Activated T-helper 2 cell treated with anti-CD3 and anti-CD28 coated beads, Interferon-gamma antibody, Interleukin-2, Interleukin-4, amounts not matched to agents 10 μg/mL and 5 μg/mL and 100 μg/mL, durations not matched to agents 14 hours and 24 hours and 36 hours (primary cell): ENCODE results near the gene EYS. TPM values are rescaled to one million over a fixed set of nuclear protein-coding genes. Genes with fewer than 3 reads are reported as not detected.

ENCODE experiments used
- DNase-seq: peaks from one replicate; pipeline ENCODE4 v3.0.0; 2021; ENCODE audit warnings: low spot score
- H3K27ac Mint-ChIP-seq: one replicate; pipeline ENCODE4 v1.8.0; 2021; ENCODE audit warnings: mixed read lengths
- H3K27me3 Mint-ChIP-seq: one replicate; pipeline ENCODE4 v1.8.0; 2021; ENCODE audit warnings: low read depth, mixed read lengths
- H3K36me3 Mint-ChIP-seq: one replicate; pipeline ENCODE4 v1.8.0; 2021; ENCODE audit warnings: low read depth, mixed read lengths
- H3K4me1 Mint-ChIP-seq: one replicate; pipeline ENCODE4 v1.8.0; 2021; ENCODE audit warnings: low read depth, mixed read lengths
- H3K4me3 Mint-ChIP-seq: one replicate; pipeline ENCODE4 v1.8.0; 2021; ENCODE audit warnings: low read depth, mild to moderate bottlenecking, moderate library complexity, mixed read lengths
- H3K9me3 Mint-ChIP-seq: one replicate; pipeline ENCODE4 v1.8.0; 2021; ENCODE audit warnings: mixed read lengths
- intact Hi-C: fragments of 100-400 bp; cut with micrococcal nuclease; formaldehyde crosslinking; loops from one replicate; pipeline ENCODE4 v1.15.1; 2023
- total RNA-seq: library from RNA; stranded (reverse); gene quantifications from 2 replicates; pipeline ENCODE4 v1.2.3, GENCODE V29; 2022

The EYS gene
- total RNA-seq, 1 donor from 2014 or later = not detected

GRCh38 chr6:64729522-64729921 lies 977.5 kb downstream of the EYS start:
- Mint-ChIP-seq H3K27me3 (no peaks in the 10 kb centered on the region), H3K27ac (no peak overlapping the region), H3K4me1 (no peaks in the 10 kb centered on the region), H3K36me3 (no peaks in the 10 kb centered on the region), H3K4me3 (no peak overlapping the region), H3K9me3 (peaks cover 17% of the 10 kb centered on the region)
- intact Hi-C loops = no loop called here
- DNase-seq = no peak

GRCh38 chr6:64727075-64727474 lies 980.0 kb downstream of the EYS start:
- peaks cover 19% of the 10 kb centered on the region for H3K9me3 Mint-ChIP-seq
- intact Hi-C loops = no loop called here
- no peaks in the 10 kb centered on the region for H3K27me3 Mint-ChIP-seq
- no peak for DNase-seq
- H3K4me3 Mint-ChIP-seq = no peak overlapping the region
- H3K4me1 Mint-ChIP-seq = no peaks in the 10 kb centered on the region
- no peaks in the 10 kb centered on the region for H3K36me3 Mint-ChIP-seq
- H3K27ac Mint-ChIP-seq = no peak overlapping the region

- intact Hi-C loops = no loop called here
- Mint-ChIP-seq H3K27ac (no peak overlapping the region), H3K4me1 (no peaks in the 10 kb centered on the region)
Observed at GRCh38 chr6:64724091-64724490, 982.9 kb downstream of the EYS start.

GRCh38 chr6:64723327-64724058 lies 983.5 kb downstream of the EYS start:
- intact Hi-C loops = no loop called here
- Mint-ChIP-seq H3K27me3 (no peaks in the 10 kb centered on the region), H3K4me3 (no peak overlapping the region), H3K4me1 (no peaks in the 10 kb centered on the region), H3K36me3 (no peaks in the 10 kb centered on the region), H3K27ac (no peak overlapping the region), H3K9me3 (peaks cover 14% of the 10 kb centered on the region)
- no peak for DNase-seq

More at GRCh38 chr6:64724091-64724490, 982.9 kb downstream of the EYS start:
- peaks cover 14% of the 10 kb centered on the region for H3K9me3 Mint-ChIP-seq
- H3K36me3 Mint-ChIP-seq = no peaks in the 10 kb centered on the region
- no peak for DNase-seq
- H3K27me3 Mint-ChIP-seq = no peaks in the 10 kb centered on the region
- H3K4me3 Mint-ChIP-seq = no peak overlapping the region

GRCh38 chr6:64721865-64722264 lies 985.2 kb downstream of the EYS start:
- Mint-ChIP-seq H3K4me3 (no peak overlapping the region), H3K27me3 (no peaks in the 10 kb centered on the region), H3K9me3 (peaks cover 9% of the 10 kb centered on the region), H3K36me3 (no peaks in the 10 kb centered on the region), H3K27ac (no peak overlapping the region), H3K4me1 (no peaks in the 10 kb centered on the region)
- no peak for DNase-seq
- intact Hi-C loops = no loop called here

- no peak overlapping the region for H3K4me3 Mint-ChIP-seq
- no peak for DNase-seq
- intact Hi-C loops = no loop called here
- H3K4me1 Mint-ChIP-seq = no peaks in the 10 kb centered on the region
- no peak overlapping the region for H3K27ac Mint-ChIP-seq
- no peaks in the 10 kb centered on the region for H3K36me3 Mint-ChIP-seq
- no peaks in the 10 kb centered on the region for H3K27me3 Mint-ChIP-seq
- peaks cover 18% of the 10 kb centered on the region for H3K9me3 Mint-ChIP-seq
Observed at GRCh38 chr6:64717281-64717680, 989.7 kb downstream of the EYS start.

- Mint-ChIP-seq H3K36me3 (no peaks in the 10 kb centered on the region), H3K27me3 (no peaks in the 10 kb centered on the region), H3K4me1 (no peaks in the 10 kb centered on the region), H3K27ac (no peak overlapping the region), H3K9me3 (peaks cover 16% of the 10 kb centered on the region), H3K4me3 (no peak overlapping the region)
- DNase-seq = no peak
- intact Hi-C loops = no loop called here
Observed at GRCh38 chr6:64715624-64716023, 991.4 kb downstream of the EYS start.

- no peaks in the 10 kb centered on the region for H3K27me3 Mint-ChIP-seq
- DNase-seq = no peak
- no peaks in the 10 kb centered on the region for H3K36me3 Mint-ChIP-seq
- no peak overlapping the region for H3K27ac Mint-ChIP-seq
- no peak overlapping the region for H3K4me3 Mint-ChIP-seq
- no peaks in the 10 kb centered on the region for H3K4me1 Mint-ChIP-seq
- H3K9me3 Mint-ChIP-seq = peaks cover 12% of the 10 kb centered on the region
- intact Hi-C loops = no loop called here
Observed at GRCh38 chr6:64714073-64714472, 993.0 kb downstream of the EYS start.

- H3K27me3 Mint-ChIP-seq = no peaks in the 10 kb centered on the region
- intact Hi-C loops = no loop called here
- no peak overlapping the region for H3K4me3 Mint-ChIP-seq
- no peaks in the 10 kb centered on the region for H3K4me1 Mint-ChIP-seq
- H3K27ac Mint-ChIP-seq = no peak overlapping the region
- peaks cover 12% of the 10 kb centered on the region for H3K9me3 Mint-ChIP-seq
- H3K36me3 Mint-ChIP-seq = no peaks in the 10 kb centered on the region
- no peak for DNase-seq
Observed at GRCh38 chr6:64713175-64713574, 993.9 kb downstream of the EYS start.

GRCh38 chr6:64712606-64713005 lies 994.4 kb downstream of the EYS start:
- H3K36me3 Mint-ChIP-seq = no peaks in the 10 kb centered on the region
- H3K27ac Mint-ChIP-seq = no peak overlapping the region
- peaks cover 12% of the 10 kb centered on the region for H3K9me3 Mint-ChIP-seq
- intact Hi-C loops = no loop called here
- no peak overlapping the region for H3K4me3 Mint-ChIP-seq
- no peaks in the 10 kb centered on the region for H3K27me3 Mint-ChIP-seq
- no peaks in the 10 kb centered on the region for H3K4me1 Mint-ChIP-seq
- DNase-seq = no peak

- no peaks in the 10 kb centered on the region for H3K36me3 Mint-ChIP-seq
- no peak for DNase-seq
- no peaks in the 10 kb centered on the region for H3K4me1 Mint-ChIP-seq
- H3K27ac Mint-ChIP-seq = no peak overlapping the region
- H3K4me3 Mint-ChIP-seq = no peak overlapping the region
- no peaks in the 10 kb centered on the region for H3K27me3 Mint-ChIP-seq
- H3K9me3 Mint-ChIP-seq = peaks cover 39% of the 10 kb centered on the region
- intact Hi-C loops = no loop called here
Observed at GRCh38 chr6:64703922-64704321, 1003.1 kb downstream of the EYS start.

- peaks cover 46% of the 10 kb centered on the region for H3K9me3 Mint-ChIP-seq
Observed at GRCh38 chr6:64696053-64696452, 1011.0 kb downstream of the EYS start.

GRCh38 chr6:64694356-64694755 lies 1012.7 kb downstream of the EYS start:
- peaks cover 39% of the 10 kb centered on the region for H3K9me3 Mint-ChIP-seq

More at GRCh38 chr6:64696053-64696452, 1011.0 kb downstream of the EYS start:
- DNase-seq = no peak
- H3K27me3 Mint-ChIP-seq = no peaks in the 10 kb centered on the region
- H3K27ac Mint-ChIP-seq = no peak overlapping the region
- intact Hi-C loops = no loop called here
- H3K4me3 Mint-ChIP-seq = no peak overlapping the region
- H3K36me3 Mint-ChIP-seq = no peaks in the 10 kb centered on the region
- H3K4me1 Mint-ChIP-seq = no peaks in the 10 kb centered on the region

GRCh38 chr6:64691064-64691463 lies 1016.0 kb downstream of the EYS start:
- intact Hi-C loops = no loop called here
- Mint-ChIP-seq H3K27ac (no peak overlapping the region), H3K4me3 (no peak overlapping the region), H3K4me1 (no peaks in the 10 kb centered on the region), H3K9me3 (peaks cover 23% of the 10 kb centered on the region), H3K27me3 (no peaks in the 10 kb centered on the region), H3K36me3 (no peaks in the 10 kb centered on the region)
- DNase-seq = no peak

More at GRCh38 chr6:64694356-64694755, 1012.7 kb downstream of the EYS start:
- no peak for DNase-seq
- intact Hi-C loops = no loop called here
- H3K36me3 Mint-ChIP-seq = no peaks in the 10 kb centered on the region
- no peak overlapping the region for H3K4me3 Mint-ChIP-seq
- no peaks in the 10 kb centered on the region for H3K4me1 Mint-ChIP-seq
- H3K27me3 Mint-ChIP-seq = no peaks in the 10 kb centered on the region
- no peak overlapping the region for H3K27ac Mint-ChIP-seq
